ENCODE data around the gene MYL5.

DNA sequence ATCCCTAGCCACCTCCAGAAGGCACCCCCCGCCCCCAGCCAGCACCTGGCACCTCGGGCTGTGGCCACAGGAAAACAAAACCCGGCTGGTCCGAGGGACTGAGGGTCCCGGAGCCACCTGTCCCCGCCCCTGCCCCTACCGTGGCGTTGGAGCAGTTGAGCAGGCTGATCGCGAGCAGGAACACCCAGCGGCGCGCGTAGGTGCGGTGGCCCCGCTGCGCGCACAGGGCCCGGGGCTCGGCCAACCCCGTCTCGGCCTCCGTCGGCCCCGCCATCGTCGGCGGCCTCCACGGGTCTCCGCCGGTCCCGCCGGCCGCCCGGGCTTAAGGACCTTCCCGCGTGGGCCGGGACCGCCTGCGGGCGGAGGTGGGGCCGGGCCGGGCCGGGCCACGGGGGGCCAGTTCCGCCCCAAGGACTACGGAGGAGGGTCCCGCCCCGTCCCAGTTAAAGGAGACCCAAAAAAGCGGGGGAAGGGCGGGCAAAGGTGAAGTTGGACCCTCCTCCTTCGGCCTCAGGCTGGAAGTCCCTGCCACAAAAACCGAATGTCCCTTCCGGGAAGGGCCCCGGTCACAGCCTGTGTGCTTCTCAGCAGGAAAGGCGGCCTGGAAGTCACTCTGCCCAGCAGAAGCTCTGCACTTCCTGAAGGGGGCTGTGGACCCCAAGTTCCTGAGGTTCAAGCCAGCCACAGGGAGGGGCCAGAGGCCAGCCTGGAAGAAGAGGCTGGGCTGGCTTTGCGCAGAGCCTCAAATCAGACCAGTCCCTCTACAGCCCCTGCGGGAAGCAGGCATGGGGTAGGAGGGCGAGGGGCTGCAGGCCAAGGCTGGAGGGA lies 14.7 kb downstream of the MYL5 start, which contains the start of gene SLC49A3:
- TF ChIP-seq POLR2A (IDR thresholded peaks at IDR 0.05) = no peak
- TF ChIP-seq, protein P1, sequence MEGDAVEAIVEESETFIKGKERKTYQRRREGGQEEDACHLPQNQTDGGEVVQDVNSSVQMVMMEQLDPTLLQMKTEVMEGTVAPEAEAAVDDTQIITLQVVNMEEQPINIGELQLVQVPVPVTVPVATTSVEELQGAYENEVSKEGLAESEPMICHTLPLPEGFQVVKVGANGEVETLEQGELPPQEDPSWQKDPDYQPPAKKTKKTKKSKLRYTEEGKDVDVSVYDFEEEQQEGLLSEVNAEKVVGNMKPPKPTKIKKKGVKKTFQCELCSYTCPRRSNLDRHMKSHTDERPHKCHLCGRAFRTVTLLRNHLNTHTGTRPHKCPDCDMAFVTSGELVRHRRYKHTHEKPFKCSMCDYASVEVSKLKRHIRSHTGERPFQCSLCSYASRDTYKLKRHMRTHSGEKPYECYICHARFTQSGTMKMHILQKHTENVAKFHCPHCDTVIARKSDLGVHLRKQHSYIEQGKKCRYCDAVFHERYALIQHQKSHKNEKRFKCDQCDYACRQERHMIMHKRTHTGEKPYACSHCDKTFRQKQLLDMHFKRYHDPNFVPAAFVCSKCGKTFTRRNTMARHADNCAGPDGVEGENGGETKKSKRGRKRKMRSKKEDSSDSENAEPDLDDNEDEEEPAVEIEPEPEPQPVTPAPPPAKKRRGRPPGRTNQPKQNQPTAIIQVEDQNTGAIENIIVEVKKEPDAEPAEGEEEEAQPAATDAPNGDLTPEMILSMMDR (IDR thresholded peaks at IDR 0.05) = no peak
